ENCODE data around the gene DRC3. TPM values are rescaled to one million over a fixed set of nuclear protein-coding genes. Genes with fewer than 3 reads are reported as not detected.

The DRC3 gene
- total and polyA plus RNA-seq, 2 donors = 1.6 to 3.6 TPM

- WGBS = 68% methylated on average over 2 of the region's 2 CpGs
- Histone ChIP-seq H3K4me3 (ENCODE audit: low read depth, low read length) (no peak overlapping the region), H3K36me3 (ENCODE audit: insufficient read depth) (no peaks in the 10 kb centered on the region), H3K27ac (ENCODE audit: low read depth) (no peak overlapping the region), H3K4me1 (ENCODE audit: insufficient read depth) (no peaks in the 10 kb centered on the region)
- no peak for DNase-seq (ENCODE audit: extremely low spot score)
Measured at GRCh38 chr17:17965152-17965721, 7.4 kb upstream of the DRC3 start.

- Histone ChIP-seq H3K27ac (ENCODE audit: low read depth) (no peak overlapping the region), H3K4me3 (ENCODE audit: low read depth, low read length) (no peak overlapping the region), H3K4me1 (ENCODE audit: insufficient read depth) (no peaks in the 10 kb centered on the region), H3K36me3 (ENCODE audit: insufficient read depth) (no peaks in the 10 kb centered on the region)
- WGBS = 85% methylated on average over 3 of the region's 3 CpGs
- no peak for DNase-seq (ENCODE audit: extremely low spot score)
Measured at GRCh38 chr17:17966399-17966798, 6.3 kb upstream of the DRC3 start.

GRCh38 chr17:17970699-17971430, 1.8 kb upstream of the DRC3 start:
- Histone ChIP-seq H3K4me1 (ENCODE audit: insufficient read depth) (no peaks in the 10 kb centered on the region), H3K4me3 (ENCODE audit: low read depth, low read length) (peak overlapping the region; percentile 89), H3K27ac (ENCODE audit: low read depth) (no peak overlapping the region), H3K36me3 (ENCODE audit: insufficient read depth) (no peaks in the 10 kb centered on the region)
- no peak for DNase-seq (ENCODE audit: extremely low spot score)
- 35% methylated on average over 1 of the region's 1 CpG for WGBS

- no peak for DNase-seq (ENCODE audit: extremely low spot score)
- H3K27ac ChIP-seq (ENCODE audit: low read depth) = peak overlapping the region; percentile 75
- no peaks in the 10 kb centered on the region for H3K4me1 ChIP-seq (ENCODE audit: insufficient read depth)
- no peaks in the 10 kb centered on the region for H3K36me3 ChIP-seq (ENCODE audit: insufficient read depth)
- H3K4me3 ChIP-seq (ENCODE audit: low read depth, low read length) = peak overlapping the region; percentile 89
- 3% methylated on average over 33 of the region's 33 CpGs for WGBS
Measured at GRCh38 chr17:17971431-17972125, 1.1 kb upstream of the DRC3 start.

DNA sequence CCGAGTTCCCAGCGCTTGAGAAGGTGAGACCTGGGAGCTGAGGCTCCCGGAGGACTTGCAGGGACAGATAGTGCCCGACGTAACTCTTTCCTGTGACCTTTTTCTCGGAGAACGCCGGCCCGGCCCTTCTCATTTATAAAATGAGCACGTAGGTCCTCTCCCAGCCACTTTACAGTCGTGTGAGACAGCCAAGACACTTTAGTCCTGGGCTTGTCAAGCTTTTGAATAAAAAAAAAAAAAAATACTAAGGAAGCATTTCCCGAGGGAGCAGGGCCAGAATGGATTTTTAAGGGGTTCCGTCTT, 241 bp downstream of the DRC3 start:
- no peaks in the 10 kb centered on the region for H3K4me1 ChIP-seq (ENCODE audit: insufficient read depth)
- no peaks in the 10 kb centered on the region for H3K36me3 ChIP-seq (ENCODE audit: insufficient read depth)
- no peak for DNase-seq (ENCODE audit: extremely low spot score)
- no peak overlapping the region for H3K27ac ChIP-seq (ENCODE audit: low read depth)
- 3% methylated on average over 13 of the region's 13 CpGs for WGBS
- H3K4me3 ChIP-seq (ENCODE audit: low read depth, low read length) = peak overlapping the region; percentile 51

- no peak for DNase-seq (ENCODE audit: extremely low spot score)
- 74% methylated on average over 8 of the region's 8 CpGs for WGBS
Measured at GRCh38 chr17:17975436-17975835, 2.8 kb downstream of the DRC3 start.

DNA sequence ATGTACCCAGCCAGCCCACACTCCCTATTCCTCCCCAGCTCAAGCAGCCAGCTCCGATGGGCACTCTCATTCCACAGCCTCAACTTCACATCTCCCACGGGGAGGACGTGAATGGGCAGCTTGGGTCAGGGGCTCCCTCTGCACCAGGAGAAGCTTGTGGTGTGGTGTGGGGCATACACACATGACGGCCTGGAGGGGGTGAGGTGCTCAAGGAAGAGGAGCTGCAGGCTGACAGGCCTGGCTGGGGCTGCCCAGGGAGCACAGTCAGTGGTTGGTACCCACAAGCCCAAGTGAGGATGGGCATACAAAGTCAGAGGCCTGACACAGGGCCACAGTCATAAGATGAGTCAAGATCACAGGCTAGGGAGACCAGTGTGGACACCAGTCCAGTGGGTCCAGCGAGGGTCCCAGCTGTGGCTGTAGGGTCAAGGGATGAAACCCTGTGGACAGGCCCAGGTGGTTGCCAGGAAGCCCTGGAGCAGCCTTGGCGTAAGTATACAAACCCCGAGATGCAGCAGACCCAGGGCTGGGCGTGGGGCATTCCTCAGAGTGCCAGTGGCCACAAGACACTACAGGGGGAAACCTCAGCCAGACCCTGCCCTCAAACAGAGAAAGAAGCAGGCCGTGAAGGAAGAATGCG, 4.4 kb downstream of the DRC3 start:
- DNase-seq (ENCODE audit: extremely low spot score) = no peak
- WGBS = 85% methylated on average over 10 of the region's 10 CpGs
- Histone ChIP-seq H3K36me3 (ENCODE audit: insufficient read depth) (no peaks in the 10 kb centered on the region), H3K4me1 (ENCODE audit: insufficient read depth) (no peaks in the 10 kb centered on the region), H3K4me3 (ENCODE audit: low read depth, low read length) (no peak overlapping the region), H3K27ac (ENCODE audit: low read depth) (no peak overlapping the region)

More at GRCh38 chr17:17975436-17975835, 2.8 kb downstream of the DRC3 start:
- Histone ChIP-seq H3K4me3 (ENCODE audit: low read depth, low read length) (no peak overlapping the region), H3K36me3 (ENCODE audit: insufficient read depth) (no peaks in the 10 kb centered on the region), H3K4me1 (ENCODE audit: insufficient read depth) (no peaks in the 10 kb centered on the region), H3K27ac (ENCODE audit: low read depth) (no peak overlapping the region)

GRCh38 chr17:17978481-17979424, 6.1 kb downstream of the DRC3 start:
- no peak for DNase-seq (ENCODE audit: extremely low spot score)
- Histone ChIP-seq H3K36me3 (ENCODE audit: insufficient read depth) (no peaks in the 10 kb centered on the region), H3K4me3 (ENCODE audit: low read depth, low read length) (no peak overlapping the region), H3K27ac (ENCODE audit: low read depth) (no peak overlapping the region), H3K4me1 (ENCODE audit: insufficient read depth) (no peaks in the 10 kb centered on the region)
- WGBS = 87% methylated on average over 14 of the region's 14 CpGs

- Histone ChIP-seq H3K4me1 (ENCODE audit: insufficient read depth) (no peaks in the 10 kb centered on the region), H3K36me3 (ENCODE audit: insufficient read depth) (no peaks in the 10 kb centered on the region), H3K27ac (ENCODE audit: low read depth) (no peak overlapping the region), H3K4me3 (ENCODE audit: low read depth, low read length) (no peak overlapping the region)
- DNase-seq (ENCODE audit: extremely low spot score) = no peak
- WGBS = 75% methylated on average over 3 of the region's 3 CpGs
Measured at GRCh38 chr17:17979778-17980177, 7.1 kb downstream of the DRC3 start.

GRCh38 chr17:17981330-17981729, 8.7 kb downstream of the DRC3 start:
- no peak overlapping the region for H3K27ac ChIP-seq (ENCODE audit: low read depth)
- WGBS = 83% methylated on average over 9 of the region's 9 CpGs
- H3K4me1 ChIP-seq (ENCODE audit: insufficient read depth) = no peaks in the 10 kb centered on the region
- no peaks in the 10 kb centered on the region for H3K36me3 ChIP-seq (ENCODE audit: insufficient read depth)
- DNase-seq (ENCODE audit: extremely low spot score) = no peak
- H3K4me3 ChIP-seq (ENCODE audit: low read depth, low read length) = no peak overlapping the region

GRCh38 chr17:17982801-17983200, 10.1 kb downstream of the DRC3 start:
- WGBS = 85% methylated on average over 9 of the region's 9 CpGs
- H3K36me3 ChIP-seq (ENCODE audit: insufficient read depth) = no peaks in the 10 kb centered on the region
- DNase-seq (ENCODE audit: extremely low spot score) = peak; percentile 69
- H3K4me1 ChIP-seq (ENCODE audit: insufficient read depth) = no peaks in the 10 kb centered on the region
- H3K4me3 ChIP-seq (ENCODE audit: low read depth, low read length) = no peak overlapping the region
- no peak overlapping the region for H3K27ac ChIP-seq (ENCODE audit: low read depth)

DNA sequence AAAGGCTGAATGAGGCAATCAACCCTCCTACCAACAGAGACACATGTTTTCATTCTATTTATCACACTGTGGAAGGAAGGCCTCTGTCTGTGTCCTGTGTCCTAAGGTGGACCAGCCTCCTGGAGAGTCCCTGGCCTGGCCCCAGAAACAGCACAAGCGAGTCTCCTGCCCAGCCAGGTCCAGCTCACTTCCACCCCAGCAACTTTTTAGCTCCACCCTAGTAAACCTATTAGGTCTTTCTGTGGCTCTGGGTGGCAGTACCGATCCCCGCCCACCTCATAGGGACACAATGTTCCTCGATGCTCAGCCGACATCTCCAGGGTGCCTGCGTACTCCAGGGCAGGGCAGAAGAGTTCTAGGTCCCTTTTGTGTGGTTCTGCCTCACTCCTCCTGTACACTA, 10.7 kb downstream of the DRC3 start:
- H3K36me3 ChIP-seq (ENCODE audit: insufficient read depth) = no peaks in the 10 kb centered on the region
- no peak overlapping the region for H3K27ac ChIP-seq (ENCODE audit: low read depth)
- no peaks in the 10 kb centered on the region for H3K4me1 ChIP-seq (ENCODE audit: insufficient read depth)
- H3K4me3 ChIP-seq (ENCODE audit: low read depth, low read length) = no peak overlapping the region
- DNase-seq (ENCODE audit: extremely low spot score) = no peak
- 84% methylated on average over 6 of the region's 6 CpGs for WGBS

DNA sequence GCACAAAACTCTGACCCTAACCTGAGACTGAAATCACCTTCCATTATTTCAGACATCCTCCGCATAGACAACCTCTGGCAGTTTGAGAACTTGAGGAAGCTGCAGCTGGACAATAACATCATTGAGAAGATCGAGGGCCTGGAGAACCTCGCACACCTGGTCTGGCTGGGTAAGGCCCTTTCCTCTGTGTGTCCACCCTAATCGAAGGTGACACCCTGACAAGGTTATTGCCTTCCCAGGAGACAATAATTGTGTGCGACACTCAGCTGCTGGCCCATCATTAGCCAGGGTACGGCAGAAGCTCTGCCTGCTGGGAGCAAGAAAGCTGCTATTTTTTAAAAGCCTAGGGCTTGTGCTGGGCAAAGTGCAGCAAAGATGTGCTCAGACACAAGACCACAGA, 11.1 kb downstream of the DRC3 start:
- no peaks in the 10 kb centered on the region for H3K36me3 ChIP-seq (ENCODE audit: insufficient read depth)
- no peak overlapping the region for H3K4me3 ChIP-seq (ENCODE audit: low read depth, low read length)
- H3K27ac ChIP-seq (ENCODE audit: low read depth) = no peak overlapping the region
- 92% methylated on average over 6 of the region's 6 CpGs for WGBS
- no peak for DNase-seq (ENCODE audit: extremely low spot score)
- H3K4me1 ChIP-seq (ENCODE audit: insufficient read depth) = no peaks in the 10 kb centered on the region

All from urinary bladder (tissue), 4 donors.